HCT116 (cell line): Measurements from ENCODE around the gene VAMP2. TPM values are rescaled to one million over a fixed set of nuclear protein-coding genes. Genes with fewer than 3 reads are reported as not detected.

Experiments used
- ATAC-seq: fragments of 200-7000 bp; cut with Tn5 transposase; 2 replicates; pipeline ENCODE4 v1.9.1; 2020; ENCODE audit warnings: mild to moderate bottlenecking, moderate library complexity
- BruUV-seq: library from RNA; stranded (reverse); fragments of 400-500 nt; replicated peaks from 2 replicates; lab custom pipeline; 2021; lab: Mats Ljungman, UMichigan
- CTCF ChIA-PET: fragments of 300-600 bp; sonication (Branson Sonifier 250); formaldehyde crosslinking; loops from one replicate; lab custom pipeline; 2021; ENCODE audit warnings: antibody characterized with exemption; lab: Charles Lee
- POLR2A ChIA-PET: fragments of 300-600, 350-600 bp; sonication (Branson Sonifier 250); formaldehyde crosslinking; loops from one replicate; lab custom pipeline; 2021; ENCODE audit warnings: antibody characterized with exemption; lab: Charles Lee
- RAD21 ChIA-PET, 2 experiments: fragments of 300-600 bp; sonication (Branson Sonifier 250); formaldehyde crosslinking; loops; one replicate each; lab custom pipeline; 2023; ENCODE audit warnings: low total read pairs in 2 of 2; ENCODE audit not compliant: uncharacterized antibody in 2 of 2, unreplicated experiment in 2 of 2, low non-redundant PET in 1 of 2; lab: Charles Lee
- DNase-seq: peaks from one replicate; pipeline ENCODE4 v3.0.0-alpha.2; 2010; ENCODE audit warnings: low read depth, low spot score
- H2AFZ ChIP-seq: fragments of 200-600 bp; shearing (Covaris generic), sonication (generic); 2 replicates; pipeline ENCODE4 v1.6.1; 2017; ENCODE audit warnings: low read depth, mixed run types, mixed read lengths, antibody characterized with exemption, low read length; ENCODE audit not compliant: poor library complexity, severe bottlenecking
- H3K27ac ChIP-seq: 2 replicates; pipeline ENCODE4 v1.5.1; 2012; ENCODE audit warnings: low read depth, low read length
- H3K27me3 ChIP-seq: fragments of 200-600 bp; sonication (generic); 2 replicates; pipeline ENCODE4 v1.6.1; 2016; ENCODE audit warnings: mixed run types, low read length, mixed read lengths; ENCODE audit not compliant: insufficient read depth
- H3K36me3 ChIP-seq, 2 experiments: fragments of 200-500 bp in 1 of 2; fragments of 200-600 bp in 1 of 2; sonication (Bioruptor generic) in 1 of 2; sonication (generic) in 1 of 2; 2 replicates each; pipeline versions ENCODE4 v1.5.1 to v1.6.1; 2014 to 2016; ENCODE audit warnings: low read length in 2 of 2, inconsistent platforms in 1 of 2, mixed read lengths in 1 of 2, mixed run types in 1 of 2; ENCODE audit not compliant: insufficient read depth in 2 of 2, control insufficient read depth in 1 of 2
- H3K4me1 ChIP-seq, 2 experiments: fragments of 200-600 bp in 1 of 2; sonication (generic) in 1 of 2; 2 replicates each; pipeline versions ENCODE4 v1.5.1 to v1.6.1; 2012 to 2017; ENCODE audit warnings: low read length in 2 of 2, inconsistent platforms in 1 of 2, mild to moderate bottlenecking in 1 of 2, mixed read lengths in 1 of 2, mixed run types in 1 of 2, moderate library complexity in 1 of 2; ENCODE audit not compliant: insufficient read depth in 2 of 2, control insufficient read depth in 1 of 2
- H3K4me2 ChIP-seq: fragments of 200-600 bp; sonication (generic); 2 replicates; pipeline ENCODE4 v1.6.1; 2017; ENCODE audit warnings: mixed run types, low read length, mixed read lengths
- H3K4me3 ChIP-seq, 2 experiments: fragments of 200-600 bp in 1 of 2; sonication (generic) in 1 of 2; replicated peaks in 1 of 2; 2 replicates each; pipeline ENCODE4 v1.5.1; 2011 to 2016; ENCODE audit warnings: low read length in 2 of 2, control low read depth in 1 of 2, low read depth in 1 of 2, mild to moderate bottlenecking in 1 of 2, mixed read lengths in 1 of 2, mixed run types in 1 of 2
- H3K79me2 ChIP-seq: fragments of 200-600 bp; sonication (generic); 2 replicates; pipeline ENCODE4 v1.6.1; 2017; ENCODE audit warnings: mild to moderate bottlenecking, mixed run types, low read length, moderate library complexity, mixed read lengths; ENCODE audit not compliant: insufficient read depth
- H3K9ac ChIP-seq: fragments of 200-600 bp; sonication (generic); 2 replicates; pipeline ENCODE4 v1.6.1; 2016; ENCODE audit warnings: low read length, mixed read lengths
- H3K9me2 ChIP-seq: fragments of 200-600 bp; sonication (generic), shearing (Covaris generic); 2 replicates; pipeline ENCODE4 v1.6.1; 2017; ENCODE audit warnings: mixed run types, mild to moderate bottlenecking, moderate library complexity; ENCODE audit not compliant: insufficient read depth
- H3K9me3 ChIP-seq, 2 experiments: fragments of 200-500 bp in 1 of 2; fragments of 200-600 bp in 1 of 2; sonication (Bioruptor generic) in 1 of 2; sonication (generic) in 1 of 2; 2 replicates each; pipeline ENCODE4 v1.6.1; 2014 to 2017; ENCODE audit warnings: low read length in 2 of 2, mixed read lengths in 2 of 2, inconsistent platforms in 1 of 2, low read depth in 1 of 2, mild to moderate bottlenecking in 1 of 2, mixed run types in 1 of 2, moderate library complexity in 1 of 2; ENCODE audit not compliant: control insufficient read depth in 1 of 2, insufficient read depth in 1 of 2
- H4K20me1 ChIP-seq: fragments of 200-600 bp; sonication (generic), shearing (Covaris generic); 2 replicates; pipeline ENCODE4 v1.6.1; 2017; ENCODE audit warnings: mixed run types, mild to moderate bottlenecking, moderate library complexity; ENCODE audit not compliant: insufficient read depth
- CBX3 ChIP-seq: IDR thresholded peaks from 2 replicates; pipeline ENCODE4 v1.6.1; 2012; ENCODE audit warnings: low read depth
- CTCF ChIP-seq, 3 experiments: fragments of 200-600 bp in 1 of 3; sonication (generic) in 1 of 3; IDR thresholded peaks in 2 of 3; conservative IDR thresholded peaks in 1 of 3; 2 replicates each; pipeline ENCODE4 v1.5.1; 2012 to 2017; ENCODE audit warnings: low read depth in 2 of 3, low read length in 2 of 3, antibody characterized with exemption in 1 of 3, borderline replicate concordance in 1 of 3, control low read depth in 1 of 3, mild to moderate bottlenecking in 1 of 3, mixed read lengths in 1 of 3, mixed run types in 1 of 3, moderate library complexity in 1 of 3; ENCODE audit not compliant: insufficient read depth in 1 of 3
- ELF1 ChIP-seq: IDR thresholded peaks from 2 replicates; pipeline ENCODE4 v1.6.1; 2012; ENCODE audit warnings: low read depth, borderline replicate concordance
- EZH2 ChIP-seq: fragments of 200-600 bp; sonication (generic); IDR thresholded peaks from 2 replicates; pipeline ENCODE4 v1.6.1; 2017; ENCODE audit warnings: antibody characterized with exemption, mixed run types
- EZH2phosphoT487 ChIP-seq: fragments of 200-600 bp; IDR thresholded peaks from 2 replicates; pipeline ENCODE4 v1.6.1; 2018; ENCODE audit warnings: antibody characterized with exemption, borderline replicate concordance
- FOSL1 ChIP-seq: IDR thresholded peaks from 2 replicates; pipeline ENCODE4 v1.6.1; 2012; ENCODE audit warnings: low read depth
- JUND ChIP-seq: IDR thresholded peaks from 2 replicates; pipeline ENCODE4 v1.6.1; 2012
- POLR2A ChIP-seq: IDR thresholded peaks from 2 replicates; pipeline ENCODE4 v1.7.0; 2011; ENCODE audit warnings: borderline replicate concordance; ENCODE audit not compliant: insufficient read depth, insufficient read length; ENCODE audit errors: extremely low read depth
- POLR2AphosphoS5 ChIP-seq: IDR thresholded peaks from 2 replicates; pipeline ENCODE4 v1.6.1; 2011; ENCODE audit warnings: mild to moderate bottlenecking, low read depth, low read length, moderate library complexity
- RAD21 ChIP-seq: IDR thresholded peaks from 2 replicates; pipeline ENCODE4 v1.6.1; 2012; ENCODE audit warnings: low read depth, mild to moderate bottlenecking
- SP1 ChIP-seq: IDR thresholded peaks from 2 replicates; pipeline ENCODE4 v1.6.1; 2012; ENCODE audit warnings: low read depth
- SRF ChIP-seq: IDR thresholded peaks from 2 replicates; pipeline ENCODE4 v1.6.1; 2012; ENCODE audit warnings: low read depth
- TCF7L2 ChIP-seq: IDR thresholded peaks from 2 replicates; pipeline ENCODE4 v1.7.0; 2011; ENCODE audit warnings: borderline replicate concordance, inconsistent platforms; ENCODE audit not compliant: insufficient read depth, insufficient read length; ENCODE audit errors: extremely low read depth
- YY1 ChIP-seq: IDR thresholded peaks from 2 replicates; pipeline ENCODE4 v1.6.1; 2011; ENCODE audit warnings: low read length, low read depth, moderate library complexity, mild to moderate bottlenecking; ENCODE audit not compliant: insufficient replicate concordance; ENCODE audit errors: extremely low read depth
- ZFX ChIP-seq: fragments of 450-650 bp; IDR thresholded peaks from 2 replicates; pipeline ENCODE4 v1.6.1; 2017
- intact Hi-C: fragments of 100-400 bp; cut with micrococcal nuclease; formaldehyde crosslinking; loops from 2 replicates; pipeline ENCODE4 v1.10.0; 2022
- total RNA-seq: library from RNA; stranded (reverse); gene quantifications from one replicate; pipeline ENCODE4 v1.2.1, GENCODE V29; 2021; ENCODE audit not compliant: unreplicated experiment
- TF ChIP-seq, protein P1 (sequence below): IDR thresholded peaks from 2 replicates; pipeline ENCODE4 v1.6.1; 2012
- TF ChIP-seq, protein P2 (sequence below): IDR thresholded peaks from 2 replicates; pipeline ENCODE4 v1.6.1; 2012

Gene VAMP2
- total RNA-seq, 1 experiment from 2014 or later: 35.9 TPM

- H3K4me1 ChIP-seq: peaks cover 4 to 8% of the 10 kb centered on the region in 2 experiments
- RAD21 ChIA-PET: no interaction called here
- H3K79me2 ChIP-seq: peaks cover 13% of the 10 kb centered on the region
These were observed 16.9 kb downstream of the VAMP2 start for GRCh38 chr17:8145811-8146210.

GRCh38 chr17:8144401-8145231, 18.1 kb downstream of the VAMP2 start:
- no peak overlapping the region for H3K4me3 ChIP-seq
- ChIA-PET POLR2A (interaction anchor here (0.6 kb wide), 1 partner anchor 8 kb away, joined by 3 read pairs; no protein-coding TSS in a partner anchor), RAD21 (no interaction called here), CTCF (no interaction called here)
- peaks cover under 1% of the 10 kb centered on the region; the same call in 1 of the 2 replicates for H3K79me2 ChIP-seq
- DNase-seq: no peak
- peaks cover 44 to 73% of the 10 kb centered on the region in 2 experiments for H3K36me3 ChIP-seq
- TF ChIP-seq FOSL1 (no peak), CTCF (IDR thresholded peaks at IDR 0.05 in 2 of 3, conservative IDR thresholded peaks at IDR 0.05 in 1 of 3; ENCODE audit: borderline replicate concordance in 1 of 3, insufficient read depth in 1 of 3, low read depth in 2 of 3, low read length in 2 of 3) (no peak), ZFX (no peak), TCF7L2 (no peak), SRF (no peak), EZH2 (no peak), ELF1 (no peak), EZH2phosphoT487 (no peak)
- no peak for ATAC-seq
- H3K4me1 ChIP-seq: peaks cover 5 to 16% of the 10 kb centered on the region in 2 experiments
- H4K20me1 ChIP-seq: 0 out of 2 replicates have a peak, but pooled peaks cover 3% of the 10 kb centered on the region
- H3K27me3 ChIP-seq: no peaks in the 10 kb centered on the region
- no peaks in the 10 kb centered on the region for H3K9me2 ChIP-seq
- H3K27ac ChIP-seq: no peak overlapping the region
- no TSS peak for BruUV-seq
- H2AFZ ChIP-seq: no peak overlapping the region
- H3K9me3 ChIP-seq: no peaks in the 10 kb centered on the region
- H3K4me2 ChIP-seq: no peak overlapping the region
- intact Hi-C loops: no loop called here
- no peak overlapping the region for H3K9ac ChIP-seq

More at GRCh38 chr17:8145811-8146210, 16.9 kb downstream of the VAMP2 start:
- TF ChIP-seq POLR2AphosphoS5 (no peak), JUND (no peak), RAD21 (no peak), SRF (no peak), TCF7L2 (no peak), EZH2phosphoT487 (no peak), YY1 (no peak), POLR2A (no peak), CBX3 (no peak), SP1 (no peak)
- TF ChIP-seq, protein P1, sequence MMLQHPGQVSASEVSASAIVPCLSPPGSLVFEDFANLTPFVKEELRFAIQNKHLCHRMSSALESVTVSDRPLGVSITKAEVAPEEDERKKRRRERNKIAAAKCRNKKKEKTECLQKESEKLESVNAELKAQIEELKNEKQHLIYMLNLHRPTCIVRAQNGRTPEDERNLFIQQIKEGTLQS: no peak
- TF ChIP-seq, protein P2, sequence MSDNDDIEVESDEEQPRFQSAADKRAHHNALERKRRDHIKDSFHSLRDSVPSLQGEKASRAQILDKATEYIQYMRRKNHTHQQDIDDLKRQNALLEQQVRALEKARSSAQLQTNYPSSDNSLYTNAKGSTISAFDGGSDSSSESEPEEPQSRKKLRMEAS: no peak
- no peak overlapping the region for H3K4me2 ChIP-seq
- intact Hi-C loops: no loop called here
- no peak overlapping the region for H3K9ac ChIP-seq
- DNase-seq: no peak
- CTCF ChIA-PET: no interaction called here
- H2AFZ ChIP-seq: no peak overlapping the region
- POLR2A ChIA-PET: interaction anchor here (0.7 kb wide), 1 partner anchor 742 kb away, joined by 4 read pairs; no protein-coding TSS in a partner anchor
- H3K36me3 ChIP-seq: peaks cover 49 to 78% of the 10 kb centered on the region in 2 experiments
- H4K20me1 ChIP-seq: no peaks in the 10 kb centered on the region
- H3K4me3 ChIP-seq: no peak overlapping the region
- BruUV-seq: no TSS peak
- no peak for ATAC-seq
- H3K27ac ChIP-seq: no peak overlapping the region
- H3K27me3 ChIP-seq: no peaks in the 10 kb centered on the region
- no peaks in the 10 kb centered on the region for H3K9me2 ChIP-seq
- H3K9me3 ChIP-seq: no peaks in the 10 kb centered on the region
